Renal cortex interstitium (tissue), 11 donors: ENCODE measurements around the gene PRDM16. TPM values are rescaled to one million over a fixed set of nuclear protein-coding genes. Genes with fewer than 3 reads are reported as not detected.

Experiments used
- DNase-seq, 11 donors: peaks; one replicate each; pipeline ENCODE4 v3.0.0-alpha.2; 2013; ENCODE audit warnings: low read depth in 9 of 11, low spot score in 4 of 11; ENCODE audit errors: extremely low read depth in 1 of 11
- polyA plus RNA-seq, 3 donors: library from polyadenylated mRNA; unstranded; fragments of 120-200 nt; gene quantifications; one replicate each; pipeline ENCODE4 v1.2.1, GENCODE V29; 2013; ENCODE audit not compliant: insufficient read length in 3 of 3

PRDM16 gene
- polyA plus RNA-seq, 3 donors = 5.8 to 14.6 (median 7.3) TPM

- DNase-seq = peak in 1 of 11 donors; percentile 45
Measured at GRCh38 chr1:3321559-3322449, 252.8 kb downstream of the PRDM16 start.

GRCh38 chr1:3322450-3323020 lies 253.5 kb downstream of the PRDM16 start:
- no peak for DNase-seq

GRCh38 chr1:3323021-3323795 lies 254.2 kb downstream of the PRDM16 start:
- DNase-seq = peak in 1 of 11 donors; percentile 33

- DNase-seq = no peak
Measured at GRCh38 chr1:3323796-3324703, 255.0 kb downstream of the PRDM16 start.

- DNase-seq = no peak
Measured at GRCh38 chr1:3324704-3325535, 255.9 kb downstream of the PRDM16 start.

- DNase-seq = no peak
Measured at GRCh38 chr1:3326516-3327388, 257.7 kb downstream of the PRDM16 start.

GRCh38 chr1:3327389-3327702 lies 258.3 kb downstream of the PRDM16 start:
- no peak for DNase-seq

- DNase-seq = no peak
Measured at GRCh38 chr1:3327936-3328590, 259.1 kb downstream of the PRDM16 start.

GRCh38 chr1:3329640-3330281 lies 260.8 kb downstream of the PRDM16 start:
- DNase-seq = no peak

- no peak for DNase-seq
Measured at GRCh38 chr1:3330771-3331245, 261.8 kb downstream of the PRDM16 start.

GRCh38 chr1:3331564-3331963 lies 262.6 kb downstream of the PRDM16 start:
- DNase-seq = no peak

- no peak for DNase-seq
Measured at GRCh38 chr1:3332043-3332442, 263.0 kb downstream of the PRDM16 start.

- no peak for DNase-seq
Measured at GRCh38 chr1:3332662-3333061, 263.7 kb downstream of the PRDM16 start.

GRCh38 chr1:3333903-3334302 lies 264.9 kb downstream of the PRDM16 start:
- DNase-seq = no peak

GRCh38 chr1:3334366-3334765 lies 265.4 kb downstream of the PRDM16 start:
- no peak for DNase-seq
